ENCODE measurements around the gene CHTOP.
"Not testable (repeated sequence)": the region's sequence is repeated elsewhere in the genome, so short reads cannot be mapped to it uniquely, and the experiment has no call there.

Gene CHTOP

GRCh38 chr1:153667439-153667838, 33.6 kb downstream of the CHTOP start:
- no peak for DNase-seq

GRCh38 chr1:153668672-153669071, 34.8 kb downstream of the CHTOP start:
- DNase-seq, result not testable (repeated sequence)

GRCh38 chr1:153669606-153670005, 35.7 kb downstream of the CHTOP start:
- DNase-seq, result no peak

GRCh38 chr1:153670257-153670858, 36.5 kb downstream of the CHTOP start:
- no peak for DNase-seq

- peak; percentile 79 to 95 for DNase-seq
Measured at GRCh38 chr1:153670859-153671627, 37.2 kb downstream of the CHTOP start, which contains the start of gene ILF2. Gene ILF2, minus strand, starts transcription at chr1:153670993. Its CDS starts 71 bp downstream, at chr1:153670922.

- DNase-seq, result not testable (repeated sequence)
Measured at GRCh38 chr1:153671628-153672353, 37.9 kb downstream of the CHTOP start.

- DNase-seq, result no peak
Measured at GRCh38 chr1:153673511-153673910, 39.6 kb downstream of the CHTOP start.

- no peak for DNase-seq
Measured at GRCh38 chr1:153677718-153678518, 44.1 kb downstream of the CHTOP start.

- DNase-seq, result no peak
Measured at GRCh38 chr1:153678519-153679336, 44.9 kb downstream of the CHTOP start, which contains the start of gene NPR1. Gene NPR1, plus strand, starts transcription at chr1:153678688. Its CDS starts 421 bp downstream, at chr1:153679109.

- no peak for DNase-seq
Measured at GRCh38 chr1:153679337-153680119, 45.7 kb downstream of the CHTOP start.

GRCh38 chr1:153680120-153680403, 46.2 kb downstream of the CHTOP start:
- DNase-seq, result no peak

GRCh38 chr1:153682730-153683129, 48.9 kb downstream of the CHTOP start:
- DNase-seq, result no peak

- DNase-seq, result no peak
Measured at GRCh38 chr1:153683854-153684253, 50.0 kb downstream of the CHTOP start.

GRCh38 chr1:153684892-153685291, 51.0 kb downstream of the CHTOP start:
- DNase-seq, result no peak

- DNase-seq, result no peak
Measured at GRCh38 chr1:153685544-153686340, 51.9 kb downstream of the CHTOP start.

GRCh38 chr1:153687346-153688125, 53.7 kb downstream of the CHTOP start:
- no peak for DNase-seq

- no peak for DNase-seq
Measured at GRCh38 chr1:153688276-153688675, 54.4 kb downstream of the CHTOP start.

- no peak for DNase-seq
Measured at GRCh38 chr1:153688736-153689328, 55.0 kb downstream of the CHTOP start.

- DNase-seq, result no peak
Measured at GRCh38 chr1:153693466-153693865, 59.6 kb downstream of the CHTOP start.
